Measurements from ENCODE around the gene GUCY2D.

Gene GUCY2D

DNA sequence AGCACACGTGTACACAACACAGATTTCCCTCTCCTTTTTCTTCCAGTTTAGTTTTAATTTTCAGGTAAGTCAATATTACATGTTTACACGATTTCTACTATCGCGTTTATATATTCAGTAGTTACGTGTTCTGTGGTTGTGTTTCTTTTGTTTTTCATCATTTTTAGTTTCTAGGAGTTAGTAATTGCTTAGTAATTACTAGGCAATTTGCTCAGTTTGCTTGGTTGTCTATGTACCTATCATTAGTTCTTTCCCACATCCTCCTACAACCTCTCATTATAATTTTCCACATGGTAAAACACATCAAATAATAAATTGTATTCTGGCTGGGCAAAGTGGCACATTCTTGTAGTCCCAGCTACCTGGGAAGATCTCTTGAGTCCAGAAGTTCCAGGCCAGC is 24.6 kb upstream of the GUCY2D start:
- DNase-seq = no peak
- H3K9me3 ChIP-seq (replicated peaks; ENCODE audit: insufficient read depth, low read length) = no peaks in the 10 kb centered on the region
- H3K4me2 ChIP-seq (ENCODE audit: low read depth, low read length) = no peak overlapping the region

DNA sequence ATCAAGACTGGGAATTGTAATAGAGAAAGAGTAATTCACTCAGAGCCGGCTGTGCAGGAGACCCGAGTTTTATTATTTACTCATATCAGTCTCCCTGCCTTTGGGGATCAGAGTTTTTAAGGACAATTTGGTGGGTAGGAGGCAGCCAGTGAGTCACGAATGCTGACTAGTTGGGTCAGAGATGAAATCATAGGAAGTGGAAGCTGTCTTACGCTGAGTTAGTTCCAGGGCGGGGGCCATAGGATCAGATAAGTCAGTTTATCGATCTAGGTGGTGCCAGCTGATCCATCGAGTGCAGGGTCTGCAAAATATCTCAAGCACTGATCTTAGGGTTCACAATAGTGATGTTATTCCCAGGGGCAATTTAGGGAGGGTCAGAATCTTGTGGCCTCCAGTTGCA is 20.2 kb upstream of the GUCY2D start:
- no peaks in the 10 kb centered on the region for H3K9me3 ChIP-seq (replicated peaks; ENCODE audit: insufficient read depth, low read length)
- H3K36me3 ChIP-seq (replicated peaks; ENCODE audit: insufficient read depth, low read length) = no peaks in the 10 kb centered on the region
- no peak overlapping the region for H2AFZ ChIP-seq (ENCODE audit: low read length)
- peaks cover 73% of the 10 kb centered on the region for H3K27me3 ChIP-seq (replicated peaks; ENCODE audit: insufficient read depth, low read length)
- no peaks in the 10 kb centered on the region for H3F3A ChIP-seq (ENCODE audit: insufficient read depth, low read length)
- H3K4me3 ChIP-seq (ENCODE audit: low read length) = no peak overlapping the region
- TF ChIP-seq CTCF (IDR thresholded peaks at IDR 0.05; ENCODE audit: low read length) = no peak
- no peak for TF ChIP-seq EZH2phosphoT487 (IDR thresholded peaks at IDR 0.05; ENCODE audit: low read length)
- TF ChIP-seq EZH2 (optimal IDR thresholded peaks at IDR 0.05; ENCODE audit: low read depth, low read length) = no peak
- DNase-seq = no peak
- no peak overlapping the region for H3K9ac ChIP-seq (ENCODE audit: low read length)
- H3K4me2 ChIP-seq (ENCODE audit: low read depth, low read length) = no peak overlapping the region
- H4K20me1 ChIP-seq (ENCODE audit: insufficient read depth, low read length) = no peaks in the 10 kb centered on the region
- H3K79me2 ChIP-seq (ENCODE audit: low read length) = no peaks in the 10 kb centered on the region
- H3K4me1 ChIP-seq (ENCODE audit: low read length) = no peaks in the 10 kb centered on the region
- no peaks in the 10 kb centered on the region for H3K9me2 ChIP-seq (replicated peaks; ENCODE audit: insufficient read depth, low read length)
- no peak overlapping the region for H3K27ac ChIP-seq (ENCODE audit: low read length)

More for the DNA sequence above, 24.6 kb upstream of the GUCY2D start:
- no peaks in the 10 kb centered on the region for H3K36me3 ChIP-seq (replicated peaks; ENCODE audit: insufficient read depth, low read length)
- H3K27me3 ChIP-seq (replicated peaks; ENCODE audit: insufficient read depth, low read length) = peaks cover 73% of the 10 kb centered on the region
- no peak for TF ChIP-seq CTCF (IDR thresholded peaks at IDR 0.05; ENCODE audit: low read length)
- TF ChIP-seq EZH2phosphoT487 (IDR thresholded peaks at IDR 0.05; ENCODE audit: low read length) = no peak
- no peak for TF ChIP-seq EZH2 (optimal IDR thresholded peaks at IDR 0.05; ENCODE audit: low read depth, low read length)
- no peaks in the 10 kb centered on the region for H3K79me2 ChIP-seq (ENCODE audit: low read length)
- H3K9me2 ChIP-seq (replicated peaks; ENCODE audit: insufficient read depth, low read length) = no peaks in the 10 kb centered on the region
- H3F3A ChIP-seq (ENCODE audit: insufficient read depth, low read length) = no peaks in the 10 kb centered on the region
- no peak overlapping the region for H3K27ac ChIP-seq (ENCODE audit: low read length)
- H3K4me3 ChIP-seq (ENCODE audit: low read length) = no peak overlapping the region
- H3K4me1 ChIP-seq (ENCODE audit: low read length) = no peaks in the 10 kb centered on the region
- no peak overlapping the region for H2AFZ ChIP-seq (ENCODE audit: low read length)
- H3K9ac ChIP-seq (ENCODE audit: low read length) = no peak overlapping the region
- H4K20me1 ChIP-seq (ENCODE audit: insufficient read depth, low read length) = no peaks in the 10 kb centered on the region

DNA sequence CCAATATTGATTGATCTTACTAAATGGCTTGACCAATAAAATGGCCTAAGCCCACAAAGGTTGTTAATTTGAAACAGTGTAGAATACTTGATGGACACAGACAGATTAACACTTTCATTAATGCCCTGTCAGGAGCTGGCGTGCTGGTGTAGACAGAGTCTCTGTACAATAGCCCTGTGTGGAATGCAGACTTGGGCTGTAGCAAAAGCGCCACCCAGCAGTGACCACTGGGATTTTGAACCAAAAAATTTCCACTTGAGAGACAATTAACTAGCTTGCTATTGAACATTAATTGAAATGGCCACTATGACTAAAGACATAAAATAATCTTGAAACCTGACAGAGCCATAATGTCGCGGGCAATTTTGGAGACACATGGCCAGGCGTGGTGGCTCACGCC is 19.7 kb upstream of the GUCY2D start:
- H3K4me2 ChIP-seq (ENCODE audit: low read depth, low read length) = no peak overlapping the region
- peaks cover 73% of the 10 kb centered on the region for H3K27me3 ChIP-seq (replicated peaks; ENCODE audit: insufficient read depth, low read length)
- H2AFZ ChIP-seq (ENCODE audit: low read length) = no peak overlapping the region
- H3K4me1 ChIP-seq (ENCODE audit: low read length) = no peaks in the 10 kb centered on the region
- no peaks in the 10 kb centered on the region for H3F3A ChIP-seq (ENCODE audit: insufficient read depth, low read length)
- TF ChIP-seq EZH2 (optimal IDR thresholded peaks at IDR 0.05; ENCODE audit: low read depth, low read length) = no peak
- no peak for TF ChIP-seq EZH2phosphoT487 (IDR thresholded peaks at IDR 0.05; ENCODE audit: low read length)
- TF ChIP-seq CTCF (IDR thresholded peaks at IDR 0.05; ENCODE audit: low read length) = peak; percentile 7; the same call in 1 of the 2 replicates
- H3K9me3 ChIP-seq (replicated peaks; ENCODE audit: insufficient read depth, low read length) = no peaks in the 10 kb centered on the region
- no peaks in the 10 kb centered on the region for H3K79me2 ChIP-seq (ENCODE audit: low read length)
- no peak overlapping the region for H3K4me3 ChIP-seq (ENCODE audit: low read length)
- H3K9me2 ChIP-seq (replicated peaks; ENCODE audit: insufficient read depth, low read length) = no peaks in the 10 kb centered on the region
- no peak for DNase-seq
- H3K27ac ChIP-seq (ENCODE audit: low read length) = no peak overlapping the region
- H3K36me3 ChIP-seq (replicated peaks; ENCODE audit: insufficient read depth, low read length) = no peaks in the 10 kb centered on the region
- no peak overlapping the region for H3K9ac ChIP-seq (ENCODE audit: low read length)
- no peaks in the 10 kb centered on the region for H4K20me1 ChIP-seq (ENCODE audit: insufficient read depth, low read length)
